Cardiac fibroblast (primary cell): Measurements from ENCODE around the gene CTDSPL2.

Source experiments
- DNase-seq, 2 donors: peaks; one replicate each; pipeline versions ENCODE4 v3.0.0 to v3.0.0-alpha.2; 2010; ENCODE audit warnings: low read depth in 2 of 2
- H3K4me3 ChIP-seq, 2 donors: replicated peaks in 1 of 2; 1 replicate in 1 of 2; 2 replicates in 1 of 2; pipeline ENCODE4 v1.5.1; 2011; ENCODE audit warnings: low read depth in 2 of 2, low read length in 2 of 2, mild to moderate bottlenecking in 2 of 2, moderate library complexity in 1 of 2
- TF ChIP-seq, protein P1 (sequence below): IDR thresholded peaks from one replicate; pipeline ENCODE4 v1.5.1; 2011; ENCODE audit warnings: low read depth, mild to moderate bottlenecking, low read length, inconsistent platforms

The CTDSPL2 gene

DNA sequence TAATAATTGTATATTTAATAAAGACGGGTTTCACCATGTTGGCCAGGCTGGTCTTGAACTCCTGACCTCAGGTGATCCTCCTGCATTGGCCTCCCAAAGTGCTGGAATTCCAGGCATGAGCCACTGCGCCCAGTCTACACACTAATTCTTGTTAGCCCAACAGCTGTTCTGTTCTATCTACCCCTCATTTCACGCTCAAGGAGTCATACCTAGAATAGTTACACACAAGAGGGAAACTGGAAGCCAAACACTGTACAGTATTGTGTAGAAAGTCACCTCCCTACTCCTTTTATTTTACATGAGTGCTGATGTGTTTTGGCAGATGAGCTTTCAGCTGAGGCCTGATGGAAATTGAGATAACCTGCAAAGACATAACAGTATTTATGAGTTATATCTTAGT lies 13.4 kb upstream of the CTDSPL2 start:
- no peak for DNase-seq
- H3K4me3 ChIP-seq: no peak overlapping the region
- TF ChIP-seq, protein P1, sequence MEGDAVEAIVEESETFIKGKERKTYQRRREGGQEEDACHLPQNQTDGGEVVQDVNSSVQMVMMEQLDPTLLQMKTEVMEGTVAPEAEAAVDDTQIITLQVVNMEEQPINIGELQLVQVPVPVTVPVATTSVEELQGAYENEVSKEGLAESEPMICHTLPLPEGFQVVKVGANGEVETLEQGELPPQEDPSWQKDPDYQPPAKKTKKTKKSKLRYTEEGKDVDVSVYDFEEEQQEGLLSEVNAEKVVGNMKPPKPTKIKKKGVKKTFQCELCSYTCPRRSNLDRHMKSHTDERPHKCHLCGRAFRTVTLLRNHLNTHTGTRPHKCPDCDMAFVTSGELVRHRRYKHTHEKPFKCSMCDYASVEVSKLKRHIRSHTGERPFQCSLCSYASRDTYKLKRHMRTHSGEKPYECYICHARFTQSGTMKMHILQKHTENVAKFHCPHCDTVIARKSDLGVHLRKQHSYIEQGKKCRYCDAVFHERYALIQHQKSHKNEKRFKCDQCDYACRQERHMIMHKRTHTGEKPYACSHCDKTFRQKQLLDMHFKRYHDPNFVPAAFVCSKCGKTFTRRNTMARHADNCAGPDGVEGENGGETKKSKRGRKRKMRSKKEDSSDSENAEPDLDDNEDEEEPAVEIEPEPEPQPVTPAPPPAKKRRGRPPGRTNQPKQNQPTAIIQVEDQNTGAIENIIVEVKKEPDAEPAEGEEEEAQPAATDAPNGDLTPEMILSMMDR: no peak

DNA sequence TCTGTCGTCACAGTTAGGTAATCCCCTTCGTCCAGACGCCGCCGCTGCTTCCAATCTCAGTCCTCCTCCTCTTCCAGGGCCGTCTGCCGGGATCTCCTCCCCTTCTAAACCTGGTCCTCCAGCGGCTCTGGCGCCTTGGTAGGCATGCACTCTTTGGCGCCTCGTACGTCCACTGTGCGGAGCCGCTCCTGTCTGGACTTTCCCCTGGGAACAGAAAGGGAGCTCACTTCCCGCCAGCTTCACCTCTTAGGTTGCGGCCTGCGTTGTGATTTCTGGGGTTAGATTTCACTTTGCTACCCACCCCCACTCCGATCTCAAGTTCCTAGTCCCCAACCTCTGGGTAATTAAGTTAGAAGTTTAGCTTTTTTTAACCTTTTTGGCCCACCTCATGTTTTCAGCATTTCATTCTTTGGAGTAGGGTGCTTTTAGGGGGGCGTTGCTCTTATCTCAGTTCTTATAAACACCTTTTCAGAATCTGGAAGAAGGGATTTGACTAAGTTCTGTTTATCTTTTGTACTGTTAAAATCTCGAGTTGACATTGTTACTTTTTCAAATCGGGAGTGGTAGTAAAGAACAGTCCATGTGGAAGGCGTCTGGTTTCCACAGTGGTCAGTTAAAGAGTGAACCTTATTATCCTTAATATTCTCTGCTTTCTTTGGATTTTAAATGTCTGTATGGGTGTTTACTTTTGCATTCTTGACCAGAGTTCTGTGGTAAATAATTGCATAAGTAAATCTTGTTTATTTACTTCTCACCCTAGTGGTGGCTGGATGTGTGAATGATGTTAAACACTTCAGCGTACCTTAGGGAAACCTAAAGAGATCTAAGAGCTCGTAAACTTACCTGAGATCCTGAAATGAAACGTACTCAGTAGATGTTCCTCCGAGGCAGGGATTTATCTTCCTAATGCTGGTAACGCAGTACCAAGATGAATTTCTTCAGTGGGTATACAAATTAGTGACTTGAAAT lies 611 bp downstream of the CTDSPL2 start:
- H3K4me3 ChIP-seq: peak overlapping the region; percentile 83 to 93
- peak; percentile 72 to 76 for DNase-seq
- TF ChIP-seq, protein P1: no peak

DNA sequence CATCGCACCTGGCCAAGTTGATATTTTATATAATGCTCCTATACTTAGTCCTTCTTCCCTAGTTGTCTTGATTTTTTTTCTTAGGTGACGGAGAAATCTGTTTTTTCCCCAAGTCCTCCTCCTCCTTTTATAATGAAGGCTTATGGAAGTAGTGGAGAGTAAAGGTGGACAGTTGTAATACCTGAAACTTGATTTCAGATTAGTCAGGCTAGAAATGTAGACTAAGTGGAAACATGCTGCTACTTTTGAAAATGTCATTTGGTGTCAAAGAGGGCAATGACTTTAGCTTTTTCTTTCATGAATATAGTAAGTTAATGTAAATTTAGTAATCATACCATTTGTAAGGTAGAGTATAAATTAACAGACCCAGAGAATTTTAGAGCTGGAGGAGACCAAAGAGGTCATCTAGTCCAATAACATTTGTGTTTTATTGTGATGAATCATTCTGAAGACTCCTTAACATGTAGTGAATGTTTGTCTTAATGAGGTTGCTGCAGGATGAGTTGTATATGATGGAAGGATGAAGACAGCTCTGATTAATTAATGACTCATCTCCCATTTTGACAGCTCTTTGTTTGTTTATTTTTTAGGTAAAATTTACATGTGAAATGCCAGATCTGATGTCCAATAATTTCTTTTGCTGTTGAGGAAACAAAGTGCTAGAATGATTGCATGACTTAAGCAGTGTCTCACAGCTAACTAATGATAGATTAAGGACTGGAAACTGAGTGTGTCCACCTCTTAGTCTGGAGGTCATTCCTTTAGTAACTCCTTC lies 8.7 kb downstream of the CTDSPL2 start:
- peak in 1 of 2 donors; percentile 9 for DNase-seq
- TF ChIP-seq, protein P1: no peak
- no peak overlapping the region for H3K4me3 ChIP-seq

DNA sequence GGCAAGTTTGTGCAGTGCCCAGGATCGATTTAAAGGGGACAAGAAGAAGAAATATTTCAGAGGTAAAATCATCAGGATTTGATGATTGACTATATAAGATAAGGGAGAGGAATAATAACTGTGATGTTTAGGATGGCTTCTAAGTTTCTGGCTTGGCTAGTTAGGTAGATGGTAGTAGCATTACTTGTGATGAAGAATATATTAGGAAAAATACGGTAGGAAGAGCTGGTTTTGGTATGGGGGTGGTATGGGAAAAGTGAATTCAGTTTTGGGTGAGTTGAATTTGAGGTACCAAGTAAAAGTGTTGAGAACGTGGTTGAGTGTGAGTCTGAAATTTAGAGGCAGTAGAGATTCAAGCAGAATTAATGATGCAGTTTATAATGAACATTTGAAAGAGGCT lies 11.0 kb downstream of the CTDSPL2 start:
- no peak overlapping the region for H3K4me3 ChIP-seq
- no peak for DNase-seq
- TF ChIP-seq, protein P1: no peak

DNA sequence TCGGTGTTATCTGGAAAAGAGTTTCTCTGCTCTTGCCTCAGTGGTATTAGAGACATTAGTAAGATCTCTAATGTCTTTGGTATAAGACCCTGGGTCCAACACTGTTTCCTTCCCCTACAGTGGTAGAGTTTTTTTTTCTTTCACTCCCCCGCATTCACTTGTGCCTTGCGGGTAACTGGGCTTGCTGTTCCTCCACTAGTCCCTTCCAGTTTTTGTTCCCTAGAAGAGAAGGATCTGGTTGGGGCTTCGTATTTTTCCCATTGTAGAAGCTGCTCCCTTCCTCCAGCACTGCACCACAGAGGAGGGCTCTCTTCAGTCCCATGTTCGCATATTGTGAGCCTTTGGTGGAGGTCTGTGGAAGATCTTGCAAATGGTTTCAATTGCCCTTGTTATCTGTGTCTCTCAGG lies 13.7 kb downstream of the CTDSPL2 start:
- no peak overlapping the region for H3K4me3 ChIP-seq
- DNase-seq: no peak
- TF ChIP-seq, protein P1: no peak

DNA sequence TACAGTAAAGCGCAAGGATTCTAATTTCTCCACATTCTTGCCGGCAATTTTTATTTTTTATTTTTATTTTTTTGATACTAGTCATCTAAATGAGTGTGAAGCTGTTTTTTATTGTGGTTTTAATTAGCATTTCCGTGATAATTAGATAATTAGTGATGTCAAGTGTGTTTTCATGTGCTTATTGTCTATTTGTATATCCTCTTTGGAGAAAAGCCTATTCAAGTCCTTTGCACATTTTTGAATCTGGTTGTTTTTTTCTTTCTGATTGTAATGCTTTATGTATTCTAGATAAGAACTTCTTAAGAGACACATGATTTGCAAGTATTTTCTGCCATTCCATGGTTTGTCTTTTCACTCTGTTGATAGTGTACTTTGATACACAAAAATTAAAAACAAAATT lies 16.1 kb downstream of the CTDSPL2 start:
- DNase-seq: no peak
- no peak overlapping the region for H3K4me3 ChIP-seq
- TF ChIP-seq, protein P1: no peak
